ENCODE data around the gene ITSN2.

- TF ChIP-seq, protein P1, sequence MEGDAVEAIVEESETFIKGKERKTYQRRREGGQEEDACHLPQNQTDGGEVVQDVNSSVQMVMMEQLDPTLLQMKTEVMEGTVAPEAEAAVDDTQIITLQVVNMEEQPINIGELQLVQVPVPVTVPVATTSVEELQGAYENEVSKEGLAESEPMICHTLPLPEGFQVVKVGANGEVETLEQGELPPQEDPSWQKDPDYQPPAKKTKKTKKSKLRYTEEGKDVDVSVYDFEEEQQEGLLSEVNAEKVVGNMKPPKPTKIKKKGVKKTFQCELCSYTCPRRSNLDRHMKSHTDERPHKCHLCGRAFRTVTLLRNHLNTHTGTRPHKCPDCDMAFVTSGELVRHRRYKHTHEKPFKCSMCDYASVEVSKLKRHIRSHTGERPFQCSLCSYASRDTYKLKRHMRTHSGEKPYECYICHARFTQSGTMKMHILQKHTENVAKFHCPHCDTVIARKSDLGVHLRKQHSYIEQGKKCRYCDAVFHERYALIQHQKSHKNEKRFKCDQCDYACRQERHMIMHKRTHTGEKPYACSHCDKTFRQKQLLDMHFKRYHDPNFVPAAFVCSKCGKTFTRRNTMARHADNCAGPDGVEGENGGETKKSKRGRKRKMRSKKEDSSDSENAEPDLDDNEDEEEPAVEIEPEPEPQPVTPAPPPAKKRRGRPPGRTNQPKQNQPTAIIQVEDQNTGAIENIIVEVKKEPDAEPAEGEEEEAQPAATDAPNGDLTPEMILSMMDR (IDR thresholded peaks at IDR 0.05): no peak
- no peak for TF ChIP-seq POLR2A (IDR thresholded peaks at IDR 0.05)
- no peak for TF ChIP-seq POLR2AphosphoS5 (IDR thresholded peaks at IDR 0.05)
- no peak for TF ChIP-seq EP300 (IDR thresholded peaks at IDR 0.05; ENCODE audit: low read depth)
These were observed 197.8 kb downstream of the ITSN2 start for GRCh38 chr2:24162494-24162893.

All from transverse colon (tissue), 4 donors.